CD4-positive, alpha-beta T cell (primary cell): ENCODE measurements around the gene THNSL1. TPM values are rescaled to one million over a fixed set of nuclear protein-coding genes. Genes with fewer than 3 reads are reported as not detected.

ENCODE experiments used
- ATAC-seq: fragments of 200-7000 bp; cut with Tn5 transposase; one replicate; pipeline ENCODE4 v1.10.0; 2022; ENCODE audit warnings: mild to moderate bottlenecking; ENCODE audit not compliant: poor library complexity
- CTCF ChIA-PET: fragments of 350-600 bp; sonication (Branson Sonifier 250); formaldehyde crosslinking; loops from one replicate; lab custom pipeline; 2021; ENCODE audit warnings: antibody characterized with exemption, inconsistent platforms; lab: Charles Lee
- POLR2A ChIA-PET: fragments of 350-600 bp; sonication (Branson Sonifier 250); formaldehyde crosslinking; loops from one replicate; lab custom pipeline; 2021; ENCODE audit warnings: antibody characterized with exemption, inconsistent platforms; lab: Charles Lee
- DNase-seq, 14 experiments: peaks; one replicate each; pipeline ENCODE4 v3.0.0-alpha.2; 2013 to 2020; ENCODE audit warnings: mixed read lengths in 2 of 14
- H3K27ac ChIP-seq, 2 donors: one replicate each; pipeline versions ENCODE4 v1.5.1 to v1.7.0; 2013; ENCODE audit warnings: low read length in 2 of 2, low read depth in 1 of 2, mild to moderate bottlenecking in 1 of 2
- H3K27me3 ChIP-seq, 2 experiments: 1 replicate in 1 of 2; 2 replicates in 1 of 2; pipeline versions ENCODE4 v1.6.1 to v1.7.0; 2013; ENCODE audit warnings: low read length in 2 of 2, control low read depth in 1 of 2, mild to moderate bottlenecking in 1 of 2, moderate library complexity in 1 of 2; ENCODE audit not compliant: insufficient read depth in 2 of 2, control insufficient read depth in 1 of 2
- H3K36me3 ChIP-seq: one replicate; pipeline ENCODE4 v1.6.1; 2013; ENCODE audit warnings: low read length, control low read depth; ENCODE audit not compliant: insufficient read depth
- H3K4me1 ChIP-seq: one replicate; pipeline ENCODE4 v1.6.1; 2013; ENCODE audit warnings: low read length, control low read depth; ENCODE audit not compliant: insufficient read depth
- H3K4me3 ChIP-seq: one replicate; pipeline ENCODE4 v1.5.1; 2013; ENCODE audit warnings: mild to moderate bottlenecking, low read length, moderate library complexity
- H3K9me3 ChIP-seq, 2 experiments: 1 replicate in 1 of 2; 2 replicates in 1 of 2; pipeline versions ENCODE4 v1.6.1 to v1.7.0; 2013; ENCODE audit warnings: low read length in 2 of 2, mild to moderate bottlenecking in 2 of 2, control low read depth in 1 of 2, moderate library complexity in 1 of 2; ENCODE audit not compliant: control insufficient read depth in 1 of 2, insufficient read depth in 1 of 2
- H3K27ac Mint-ChIP-seq: one replicate; pipeline ENCODE4 v1.8.0; 2020; ENCODE audit warnings: mixed read lengths
- H3K27me3 Mint-ChIP-seq: one replicate; pipeline ENCODE4 v1.8.0; 2021; ENCODE audit warnings: mixed read lengths
- H3K36me3 Mint-ChIP-seq: one replicate; pipeline ENCODE4 v1.8.0; 2021; ENCODE audit warnings: low read depth, mixed read lengths
- H3K4me1 Mint-ChIP-seq: one replicate; pipeline ENCODE4 v1.8.0; 2021; ENCODE audit warnings: low read depth, mixed read lengths
- H3K4me3 Mint-ChIP-seq: one replicate; pipeline ENCODE4 v1.8.0; 2020; ENCODE audit warnings: mild to moderate bottlenecking, mixed read lengths
- H3K9me3 Mint-ChIP-seq: one replicate; pipeline ENCODE4 v1.8.0; 2020; ENCODE audit warnings: mixed read lengths
- CTCF ChIP-seq: fragments of 200-600 bp; IDR thresholded peaks from one replicate; pipeline ENCODE4 v1.8.0; 2022; ENCODE audit warnings: antibody characterized with exemption, mild to moderate bottlenecking
- intact Hi-C, 2 experiments: fragments of 100-400 bp; cut with DNase I in 1 of 2; cut with micrococcal nuclease in 1 of 2; formaldehyde crosslinking; loops; one replicate each; pipeline versions ENCODE4 v1.15.1 to v1.9.0; 2023 to 2025; cut with DNase I, micrococcal nuclease
- total RNA-seq, 174 experiments: library from RNA in 2 of 174; stranded (reverse) in 2 of 174; gene quantifications; one replicate each; pipeline ENCODE4 v1.2.3 and lab custom pipeline; 2021 to 2026

Gene THNSL1
- total RNA-seq, 2 experiments from 2014 or later, result 0.31 to 0.52 TPM

DNA sequence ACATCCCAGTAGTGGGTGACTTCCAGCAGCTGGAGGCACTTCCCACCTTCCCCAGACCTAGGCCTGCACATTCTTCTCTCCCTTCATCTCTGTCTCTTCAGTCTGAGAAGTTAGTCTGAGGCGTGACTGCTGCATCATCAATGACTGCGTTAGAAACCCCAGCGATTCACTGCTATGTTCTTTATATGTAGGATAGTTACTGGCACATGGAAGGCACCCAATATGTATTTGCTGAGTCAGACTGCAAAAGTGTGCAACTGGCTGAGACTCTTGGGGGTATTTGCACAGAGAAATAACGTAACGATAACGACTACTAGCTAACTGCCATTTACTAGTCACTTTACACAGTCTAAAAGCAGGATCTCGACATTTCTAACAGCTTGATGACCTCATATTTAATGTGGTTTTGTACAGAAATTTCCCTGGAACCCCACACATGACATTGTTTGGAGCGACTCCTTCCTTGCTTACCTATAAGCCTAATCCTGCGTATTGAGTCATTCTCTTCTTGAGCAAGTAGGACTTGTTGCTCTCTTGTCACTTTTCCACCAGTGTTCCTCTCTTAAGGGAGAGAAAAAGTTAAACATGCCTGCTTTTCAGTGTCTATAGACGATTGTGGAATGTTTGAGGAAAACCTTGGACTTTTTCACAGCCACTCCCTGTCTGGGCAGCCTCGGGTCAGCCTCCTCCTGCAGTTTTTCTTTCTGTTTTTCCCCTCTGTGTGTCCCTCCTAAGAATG, 45.5 kb downstream of the THNSL1 start:
- H3K36me3 Mint-ChIP-seq, result no peaks in the 10 kb centered on the region
- Histone ChIP-seq H3K4me3 (peak overlapping the region; percentile 7), H3K4me1 (peaks cover 6% of the 10 kb centered on the region), H3K36me3 (no peaks in the 10 kb centered on the region), H3K27me3 (no peaks in the 10 kb centered on the region), H3K27ac (peak overlapping the region in 1 of 2 donors; percentile 23), H3K9me3 (no peaks in the 10 kb centered on the region)
- intact Hi-C loops, result no loop called here
- no peaks in the 10 kb centered on the region for H3K9me3 Mint-ChIP-seq
- ATAC-seq (no peak), DNase-seq (no peak)
- peaks cover 16% of the 10 kb centered on the region for H3K4me1 Mint-ChIP-seq
- CTCF ChIA-PET, result no interaction called here
- no peak overlapping the region for H3K4me3 Mint-ChIP-seq
- POLR2A ChIA-PET, result no interaction called here
- H3K27me3 Mint-ChIP-seq, result no peaks in the 10 kb centered on the region
- no peak for TF ChIP-seq CTCF
- peak overlapping the region; percentile 66 for H3K27ac Mint-ChIP-seq

GRCh38 chr10:25063157-25063556, 46.7 kb downstream of the THNSL1 start:
- H3K4me3 ChIP-seq, result no peak overlapping the region
- Mint-ChIP-seq H3K4me1 (peaks cover 16% of the 10 kb centered on the region), H3K9me3 (no peaks in the 10 kb centered on the region), H3K27me3 (no peaks in the 10 kb centered on the region), H3K4me3 (no peak overlapping the region), H3K27ac (no peak overlapping the region), H3K36me3 (no peaks in the 10 kb centered on the region)
- H3K27me3 ChIP-seq, result no peaks in the 10 kb centered on the region
- no peak for TF ChIP-seq CTCF
- no peak overlapping the region for H3K27ac ChIP-seq
- DNase-seq (no peak), ATAC-seq (no peak)
- intact Hi-C loops, result no loop called here
- H3K9me3 ChIP-seq, result no peaks in the 10 kb centered on the region
- H3K36me3 ChIP-seq, result no peaks in the 10 kb centered on the region
- ChIA-PET POLR2A (no interaction called here), CTCF (no interaction called here)
- H3K4me1 ChIP-seq, result peaks cover 6% of the 10 kb centered on the region

- intact Hi-C loops, result no loop called here
Measured at GRCh38 chr10:25063644-25064043, 47.2 kb downstream of the THNSL1 start.

More at GRCh38 chr10:25063644-25064043, 47.2 kb downstream of the THNSL1 start:
- H3K36me3 Mint-ChIP-seq, result no peaks in the 10 kb centered on the region
- H3K4me1 ChIP-seq, result peaks cover 6% of the 10 kb centered on the region
- H3K4me1 Mint-ChIP-seq, result peaks cover 16% of the 10 kb centered on the region
- ATAC-seq, result no peak
- H3K4me3 Mint-ChIP-seq, result no peak overlapping the region
- no peak overlapping the region for H3K4me3 ChIP-seq
- CTCF ChIA-PET, result no interaction called here
- no peaks in the 10 kb centered on the region for H3K9me3 Mint-ChIP-seq
- H3K36me3 ChIP-seq, result no peaks in the 10 kb centered on the region
- H3K27me3 ChIP-seq, result no peaks in the 10 kb centered on the region
- no peak overlapping the region for H3K27ac Mint-ChIP-seq
- H3K27me3 Mint-ChIP-seq, result no peaks in the 10 kb centered on the region
- POLR2A ChIA-PET, result no interaction called here
- H3K9me3 ChIP-seq, result no peaks in the 10 kb centered on the region
- no peak overlapping the region for H3K27ac ChIP-seq
- no peak for DNase-seq
- no peak for TF ChIP-seq CTCF
